Measurements from ENCODE around the gene SPA17.

SPA17 gene

DNA sequence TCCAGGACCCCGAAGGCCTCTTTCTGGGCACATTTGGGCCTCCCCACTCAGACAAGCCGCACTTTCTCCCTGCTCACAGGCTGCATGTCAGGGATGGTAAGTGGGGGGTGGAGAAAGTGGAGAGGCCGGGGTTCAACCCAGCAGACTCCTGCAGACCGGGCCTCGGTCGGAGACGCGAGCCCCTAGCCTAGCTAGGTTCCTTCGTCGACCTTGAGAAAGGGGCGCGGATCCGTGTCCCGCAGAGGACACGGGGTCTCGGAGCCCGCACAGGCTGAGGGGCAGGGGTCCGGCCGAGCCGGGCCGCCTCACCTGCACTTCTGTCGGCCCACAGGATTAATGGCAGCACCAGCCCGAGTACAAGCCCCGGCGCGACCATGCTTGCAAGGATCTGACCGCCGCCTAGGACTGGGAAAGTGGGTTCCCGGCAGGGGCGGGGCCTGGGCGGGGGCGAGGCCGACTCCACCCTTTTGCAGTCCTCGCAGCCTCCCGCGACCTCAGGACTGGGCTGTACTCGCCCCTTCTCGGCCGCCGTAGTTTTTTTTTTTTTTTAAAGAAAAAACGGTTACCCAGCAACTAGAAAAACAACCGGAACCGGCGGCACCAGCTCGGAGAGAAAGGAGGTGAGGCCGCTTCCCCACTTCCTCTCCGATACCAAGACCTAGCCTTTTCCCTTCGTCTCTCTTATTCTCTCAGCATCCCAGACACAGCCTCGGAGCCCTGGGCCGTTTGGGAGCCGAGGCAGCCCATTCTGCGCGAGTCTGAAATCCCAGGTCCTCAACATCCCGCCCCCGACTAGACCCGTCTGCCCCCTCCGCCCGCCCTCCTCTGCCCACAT, at the start of gene SPA17, which contains the start of gene SIAE:
Gene SPA17 (plus strand): TSS at position 572 of the 835 bp plus-strand sequence. CDS start 1,361 bp downstream, outside the sequence.
Gene SIAE (minus strand): TSS at position 407 of the 835 bp plus-strand sequence. CDS start 31 bp downstream, at position 376.
- DNase-seq: peak; percentile 85

- DNase-seq: no peak
These were observed 48.1 kb upstream of the SPA17 start for GRCh38 chr11:124625504-124626168.

GRCh38 chr11:124627546-124627945, 46.2 kb upstream of the SPA17 start:
- no peak for DNase-seq

DNA sequence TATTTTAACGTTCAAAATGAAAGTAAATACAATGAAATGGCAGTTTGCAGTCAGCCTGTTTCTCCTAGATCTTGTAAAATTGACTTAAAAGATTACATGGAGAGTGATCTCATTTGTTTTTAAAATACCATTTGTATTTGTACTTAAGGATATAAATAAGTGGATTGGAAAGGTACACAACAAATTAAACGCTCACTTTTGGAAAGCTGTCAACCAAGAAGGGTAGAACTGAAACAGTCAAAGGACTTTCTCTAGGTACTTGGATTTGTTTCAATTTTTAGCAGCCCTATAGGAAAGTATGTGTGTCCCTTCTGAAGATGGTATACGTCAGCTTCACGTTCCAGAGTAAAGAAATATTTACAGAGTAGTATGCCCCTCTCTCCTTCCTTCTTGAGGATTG, 43.7 kb upstream of the SPA17 start:
- no peak for DNase-seq

GRCh38 chr11:124633355-124633754, 40.3 kb upstream of the SPA17 start:
- DNase-seq: no peak

- DNase-seq: no peak
These were observed 37.8 kb upstream of the SPA17 start for GRCh38 chr11:124635932-124636331.

GRCh38 chr11:124638500-124638899, 35.2 kb upstream of the SPA17 start:
- no peak for DNase-seq

DNA sequence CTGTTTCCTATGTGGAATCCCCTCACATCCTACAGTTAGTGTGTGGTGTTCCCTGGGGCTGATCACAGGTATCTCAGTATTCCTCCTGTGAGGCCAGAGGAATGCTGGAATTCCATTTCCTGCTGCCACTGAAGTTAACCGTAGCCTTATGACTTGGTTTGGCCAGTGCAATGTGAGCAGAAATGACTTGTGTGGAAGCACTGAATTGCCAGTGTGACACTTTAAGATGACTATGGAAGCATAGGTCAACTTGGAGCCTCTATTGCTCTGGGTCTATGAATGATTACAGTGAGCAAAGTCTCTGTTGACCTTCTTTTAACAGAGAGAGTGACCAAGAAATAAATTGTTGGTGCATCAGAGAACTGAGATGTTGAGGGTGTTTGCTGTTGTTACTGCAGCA, 34.5 kb upstream of the SPA17 start:
- no peak for DNase-seq

GRCh38 chr11:124640666-124641065, 33.0 kb upstream of the SPA17 start:
- DNase-seq: no peak

GRCh38 chr11:124642628-124643027, 31.1 kb upstream of the SPA17 start:
- DNase-seq: no peak

GRCh38 chr11:124643042-124643604, 30.6 kb upstream of the SPA17 start:
- no peak for DNase-seq

DNA sequence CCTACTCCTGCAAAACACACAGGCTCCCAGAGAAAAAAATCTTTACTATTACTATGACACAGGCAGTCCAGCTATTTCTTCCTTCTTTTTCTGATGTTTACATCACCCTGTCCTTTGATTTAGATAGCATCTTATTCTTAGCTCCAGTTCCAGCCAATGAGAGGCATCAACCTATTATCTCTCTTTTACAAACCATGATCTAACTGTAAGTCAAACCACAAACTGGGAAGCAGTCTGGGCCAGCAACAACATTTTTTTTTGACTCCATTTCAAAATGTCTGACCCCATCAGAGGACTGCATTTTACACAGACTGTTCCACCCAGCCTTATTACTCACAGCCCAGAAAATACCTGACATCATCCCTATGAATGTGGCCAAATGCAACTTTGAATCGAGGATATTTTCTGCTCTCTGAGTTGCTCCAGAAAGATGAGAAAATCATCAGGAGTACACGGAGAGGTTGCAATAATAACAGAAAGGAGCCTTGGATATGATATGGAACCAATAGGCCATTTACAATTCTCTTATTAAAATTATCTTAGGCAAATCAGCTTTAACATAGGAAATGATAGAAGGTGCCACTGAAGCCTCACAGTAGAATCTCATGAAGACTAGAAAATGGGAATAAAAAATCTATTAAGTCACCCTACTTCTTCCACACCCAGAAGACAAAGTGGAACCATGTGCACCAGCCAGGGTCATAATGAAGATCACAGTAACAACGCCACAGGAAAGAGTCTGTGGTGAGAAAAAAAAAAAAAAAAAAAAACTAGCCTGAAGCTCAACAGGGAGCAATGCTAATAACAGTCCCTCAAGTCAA, 29.9 kb upstream of the SPA17 start:
- DNase-seq: no peak

DNA sequence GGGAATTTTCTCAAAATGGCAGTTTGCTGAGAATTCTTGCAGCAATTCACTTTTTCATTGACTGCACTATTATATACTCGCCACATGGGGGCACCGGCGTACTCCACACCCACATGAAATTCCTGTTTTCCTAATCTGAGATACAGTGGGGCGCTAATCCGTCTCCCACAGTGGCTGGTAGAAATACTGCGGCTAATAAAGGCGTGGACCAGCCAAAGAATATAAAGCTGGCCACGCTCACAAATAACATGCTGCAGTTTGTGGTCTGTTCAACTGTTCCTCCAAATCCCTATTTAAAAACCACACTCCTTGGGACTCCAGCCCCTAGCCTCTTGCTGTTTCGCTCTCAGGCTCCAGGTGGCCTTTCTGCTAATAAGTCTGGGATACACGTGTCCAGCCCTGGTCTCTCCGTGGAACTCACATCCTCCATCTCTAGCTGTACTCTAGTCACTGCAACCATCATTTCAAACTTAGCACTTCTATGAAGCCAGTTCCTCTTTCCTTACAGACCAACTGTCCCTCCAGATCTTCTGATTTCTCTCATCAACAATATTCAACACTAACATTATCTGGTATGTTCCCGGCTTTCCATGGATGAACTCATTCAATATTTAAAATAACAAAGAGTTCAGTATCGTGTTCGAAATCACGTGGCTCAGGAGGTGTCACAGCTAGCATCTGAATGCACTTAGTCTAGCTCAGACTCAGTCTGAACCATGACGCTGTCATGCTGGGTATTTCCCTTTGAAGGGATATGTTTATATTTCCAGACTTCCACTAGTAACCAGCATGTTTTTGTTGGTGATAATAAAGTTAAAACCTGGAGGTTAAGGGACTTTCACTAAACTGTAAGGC, 29.1 kb upstream of the SPA17 start:
- DNase-seq: peak; percentile 48

GRCh38 chr11:124646148-124646547, 27.6 kb upstream of the SPA17 start:
- no peak for DNase-seq

DNA sequence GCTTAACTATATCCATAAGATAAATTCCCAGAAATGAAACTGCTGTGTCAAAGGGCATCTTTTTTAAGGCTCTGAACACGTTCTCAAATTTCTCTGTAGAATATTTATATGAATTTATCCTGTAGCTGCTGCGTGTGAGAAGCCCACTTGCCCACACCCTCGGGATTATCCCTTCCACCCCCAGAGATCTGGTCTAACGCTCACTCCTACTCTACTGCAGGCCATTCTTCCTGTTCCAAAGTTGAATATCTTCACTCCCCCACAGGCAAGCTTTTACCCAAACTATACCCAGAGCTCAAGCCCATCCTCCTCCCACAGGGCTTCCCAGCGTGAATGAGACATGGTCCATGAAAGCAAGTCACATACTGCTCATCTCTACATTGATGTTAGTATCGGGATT, 25.1 kb upstream of the SPA17 start:
- no peak for DNase-seq

DNA sequence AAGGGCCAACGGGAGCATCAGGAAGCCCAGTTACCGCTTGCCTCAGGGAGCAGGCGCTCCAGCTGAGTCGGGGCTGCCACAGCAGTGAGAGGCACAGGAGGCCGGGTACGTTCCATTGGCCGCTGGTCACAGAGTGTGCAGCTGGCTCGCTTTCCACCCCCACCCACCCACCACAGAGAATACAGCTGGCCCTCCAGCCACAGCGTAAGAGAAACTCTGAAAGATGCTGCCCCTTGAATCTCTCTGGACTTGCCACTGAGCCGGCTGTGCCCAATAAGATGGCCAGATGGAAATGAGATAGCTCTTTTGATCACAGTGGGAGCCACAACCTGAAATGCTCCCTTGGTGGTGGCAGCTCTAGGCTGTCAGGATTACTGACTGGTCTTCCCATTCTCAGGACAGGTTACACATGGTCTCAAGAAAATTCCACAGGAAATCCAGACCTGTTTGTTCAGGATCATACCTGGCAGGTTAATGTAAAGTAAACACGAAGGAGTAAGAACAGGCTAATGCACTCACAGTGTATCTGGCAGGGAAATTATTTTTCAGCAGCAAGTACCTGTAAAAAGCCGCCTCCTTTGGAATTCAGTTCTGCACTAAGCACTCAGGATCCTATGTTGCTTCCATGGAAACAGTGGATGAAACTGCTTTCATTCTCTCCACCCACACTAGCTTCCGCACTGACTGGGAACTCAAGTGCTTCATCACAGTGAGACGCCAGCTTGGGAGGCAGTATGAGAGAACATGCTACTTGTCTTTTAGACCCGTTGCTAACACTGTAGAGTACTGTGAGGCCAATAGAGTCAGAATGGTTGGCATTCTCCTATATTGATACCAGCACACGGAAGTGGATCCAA, 16.7 kb upstream of the SPA17 start:
- DNase-seq: peak; percentile 58

- no peak for DNase-seq
These were observed 15.8 kb upstream of the SPA17 start for GRCh38 chr11:124657904-124658303.

- no peak for DNase-seq
These were observed 15.2 kb upstream of the SPA17 start for GRCh38 chr11:124658501-124658900.

DNA sequence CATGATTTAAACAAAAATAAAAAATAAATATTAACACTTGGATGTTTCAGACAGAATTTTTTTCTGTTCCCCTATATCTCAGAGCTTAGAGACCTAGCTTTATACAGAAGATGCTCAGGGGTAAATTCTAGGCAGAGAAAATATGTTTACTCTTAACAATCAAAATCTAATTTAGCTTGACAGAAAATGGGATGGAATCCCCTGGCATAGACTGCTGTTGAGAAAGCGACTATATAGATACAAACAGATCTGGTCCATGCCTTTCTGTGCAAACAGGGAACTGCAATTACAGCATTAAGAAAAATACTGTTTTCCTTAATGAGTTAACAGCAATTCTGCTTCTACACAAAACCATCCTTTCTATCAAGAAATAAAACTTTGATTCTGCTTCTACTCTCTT, 14.7 kb upstream of the SPA17 start:
- no peak for DNase-seq

GRCh38 chr11:124661553-124661952, 12.2 kb upstream of the SPA17 start:
- DNase-seq: no peak

DNA sequence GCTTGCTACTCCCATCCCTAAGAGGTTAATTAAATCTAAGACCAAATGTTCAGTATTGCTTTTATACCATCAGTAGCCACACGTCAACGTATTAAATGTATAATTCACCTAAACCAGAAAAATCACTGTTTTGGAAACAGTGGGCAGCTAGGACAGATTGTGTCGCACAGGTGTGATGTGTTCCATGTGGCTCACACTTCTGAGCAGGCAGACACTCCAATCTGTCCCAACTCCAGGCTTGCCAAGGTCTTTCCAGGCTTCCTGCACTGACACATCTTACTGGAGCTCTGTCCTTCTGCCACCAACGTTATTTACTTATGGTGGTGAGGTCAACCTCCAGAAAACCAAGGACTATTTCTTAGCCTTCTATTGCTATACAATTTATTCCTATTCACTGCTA, 11.6 kb upstream of the SPA17 start:
- no peak for DNase-seq
